Left ventricle myocardium inferior (tissue), 1 donor: ENCODE results near the gene RUNX1. TPM values are rescaled to one million over a fixed set of nuclear protein-coding genes. Genes with fewer than 3 reads are reported as not detected.

ENCODE experiments used
- DNase-seq: peaks from one replicate; pipeline ENCODE4 v3.0.0-alpha.2; 2020
- H3K27ac ChIP-seq: fragments of 200-600 bp; replicated peaks from 2 replicates; pipeline ENCODE4 v1.8.0; 2021
- H3K27me3 ChIP-seq: fragments of 200-600 bp; 2 replicates; pipeline ENCODE4 v1.8.0; 2021; ENCODE audit warnings: low read depth
- H3K36me3 ChIP-seq: fragments of 200-600 bp; 2 replicates; pipeline ENCODE4 v1.8.0; 2021
- H3K4me1 ChIP-seq: fragments of 200-600 bp; 2 replicates; pipeline ENCODE4 v1.8.0; 2021
- H3K4me3 ChIP-seq: fragments of 200-600 bp; 2 replicates; pipeline ENCODE4 v1.8.0; 2021; ENCODE audit warnings: mild to moderate bottlenecking, moderate library complexity
- H3K9me3 ChIP-seq: fragments of 200-600 bp; replicated peaks from 2 replicates; pipeline ENCODE4 v1.8.0; 2021
- CTCF ChIP-seq: fragments of 200-600 bp; IDR thresholded peaks from 2 replicates; pipeline ENCODE4 v1.8.0; 2021; ENCODE audit warnings: antibody characterized with exemption, mild to moderate bottlenecking, borderline replicate concordance
- intact Hi-C: fragments of 100-400 bp; cut with micrococcal nuclease; formaldehyde crosslinking; loops from one replicate; pipeline ENCODE4 v1.11.0; 2022
- total RNA-seq: library from RNA; stranded (reverse); fragmentation: NEBNext Ultra II Directional; extraction: Animal tissue kit (Norgen Biotek cat#: 25700); gene quantifications from one replicate; pipeline ENCODE4 v1.2.1, GENCODE V29; 2021
- donor health status: DM: no; HTN: yes; CAD: no; lungs with severe emphysema.

The RUNX1 gene
- total RNA-seq, 1 donor from 2014 or later = 1.5 TPM

DNA sequence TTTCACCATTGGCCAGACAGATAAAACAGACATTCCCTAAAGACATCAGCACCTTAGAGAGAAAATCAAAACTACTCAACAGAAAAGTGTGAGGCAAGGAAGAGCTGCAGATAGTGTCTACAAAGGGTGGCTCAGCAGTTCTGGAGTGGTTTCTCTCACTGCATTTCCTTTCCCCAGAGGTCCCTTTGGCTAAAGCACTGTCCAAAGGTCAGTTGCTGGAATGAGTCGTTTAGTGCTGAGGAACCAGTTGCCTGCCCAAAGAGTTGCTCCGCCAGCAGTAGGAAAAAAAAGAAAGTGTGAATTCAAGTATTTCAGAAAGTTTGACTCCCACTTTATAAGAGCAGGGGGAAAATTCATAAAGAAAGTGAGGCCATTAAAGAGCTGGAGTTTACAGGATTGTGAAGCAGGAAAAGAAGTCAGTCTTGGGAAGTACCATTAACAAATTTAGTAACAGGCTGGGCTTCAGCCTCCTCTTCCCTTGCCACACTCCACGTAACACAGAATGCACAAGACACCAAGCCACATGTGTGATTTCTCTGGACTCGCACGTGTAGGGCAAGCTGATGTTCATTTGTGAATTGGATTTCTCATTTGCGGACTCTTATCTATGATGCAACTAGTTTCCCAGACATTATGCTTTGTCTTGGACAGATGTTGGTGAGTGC lies 122.2 kb downstream of the RUNX1 start:
- Histone ChIP-seq H3K9me3 (no peaks in the 10 kb centered on the region), H3K36me3 (no peaks in the 10 kb centered on the region), H3K27me3 (peaks cover 75% of the 10 kb centered on the region), H3K4me1 (no peaks in the 10 kb centered on the region), H3K27ac (no peak overlapping the region), H3K4me3 (no peak overlapping the region)
- no peak for TF ChIP-seq CTCF
- DNase-seq = no peak
- intact Hi-C loops = no loop called here

GRCh38 chr21:34925597-34925996 lies 123.5 kb downstream of the RUNX1 start:
- TF ChIP-seq CTCF = no peak
- H3K27me3 ChIP-seq = peaks cover 75% of the 10 kb centered on the region
- no peaks in the 10 kb centered on the region for H3K4me1 ChIP-seq
- intact Hi-C loops = no loop called here
- H3K9me3 ChIP-seq = no peaks in the 10 kb centered on the region
- no peak for DNase-seq
- no peaks in the 10 kb centered on the region for H3K36me3 ChIP-seq
- H3K4me3 ChIP-seq = no peak overlapping the region
- H3K27ac ChIP-seq = no peak overlapping the region

DNA sequence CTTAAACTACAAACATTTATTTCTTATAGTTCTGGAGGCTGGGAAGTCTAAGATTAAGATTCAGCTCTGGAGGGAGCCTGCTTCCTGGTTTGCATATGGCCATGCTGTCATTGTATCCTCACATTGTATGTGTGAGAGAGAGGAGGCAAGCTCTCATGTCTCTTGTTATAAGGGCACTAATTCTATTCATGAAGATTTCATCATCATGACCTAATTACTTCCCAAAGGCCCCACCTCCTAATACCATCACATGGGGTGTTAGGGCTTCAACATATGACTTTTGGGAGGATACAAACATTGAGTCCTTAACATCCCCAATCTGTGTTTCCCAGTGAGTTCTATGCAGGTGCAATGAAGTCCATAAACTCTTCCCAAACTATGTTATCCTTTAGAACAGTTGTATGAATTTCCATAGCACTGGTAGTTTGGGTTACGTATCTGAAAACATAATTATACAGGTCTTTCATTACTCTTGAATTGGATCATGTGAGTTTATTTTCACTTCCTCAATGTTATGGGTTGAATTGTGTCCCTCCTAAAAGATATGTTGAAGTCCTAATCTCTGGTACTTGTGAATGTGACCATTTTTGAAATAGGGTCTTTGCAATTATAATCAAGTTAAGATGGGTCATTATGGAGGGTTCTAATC lies 124.2 kb downstream of the RUNX1 start:
- DNase-seq = no peak
- Histone ChIP-seq H3K27me3 (peaks cover 75% of the 10 kb centered on the region), H3K4me1 (no peaks in the 10 kb centered on the region), H3K4me3 (no peak overlapping the region), H3K9me3 (no peaks in the 10 kb centered on the region), H3K36me3 (no peaks in the 10 kb centered on the region), H3K27ac (no peak overlapping the region)
- intact Hi-C loops = no loop called here
- no peak for TF ChIP-seq CTCF

DNA sequence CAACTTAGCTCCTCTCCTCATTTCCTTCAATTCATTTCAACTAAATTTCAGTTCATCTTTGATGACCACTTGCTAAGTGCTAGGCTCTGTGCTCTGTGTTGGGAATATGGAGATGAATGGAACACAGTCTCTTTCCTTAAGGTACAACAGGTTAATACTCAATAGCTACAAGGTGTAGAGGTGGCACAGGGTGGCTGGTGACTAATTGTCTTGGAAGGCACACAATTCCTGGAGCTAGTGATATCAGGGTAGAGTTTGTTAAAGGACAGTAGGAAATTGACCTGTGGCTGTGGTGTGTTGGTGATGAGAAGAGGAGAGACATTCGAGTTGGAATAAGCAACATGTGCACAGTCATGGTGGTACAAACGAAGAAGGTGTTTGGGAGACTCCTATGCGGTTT lies 124.9 kb downstream of the RUNX1 start:
- Histone ChIP-seq H3K9me3 (no peaks in the 10 kb centered on the region), H3K27ac (no peak overlapping the region), H3K4me1 (no peaks in the 10 kb centered on the region), H3K4me3 (no peak overlapping the region), H3K36me3 (no peaks in the 10 kb centered on the region), H3K27me3 (peaks cover 73% of the 10 kb centered on the region)
- TF ChIP-seq CTCF = no peak
- intact Hi-C loops = no loop called here
- no peak for DNase-seq

DNA sequence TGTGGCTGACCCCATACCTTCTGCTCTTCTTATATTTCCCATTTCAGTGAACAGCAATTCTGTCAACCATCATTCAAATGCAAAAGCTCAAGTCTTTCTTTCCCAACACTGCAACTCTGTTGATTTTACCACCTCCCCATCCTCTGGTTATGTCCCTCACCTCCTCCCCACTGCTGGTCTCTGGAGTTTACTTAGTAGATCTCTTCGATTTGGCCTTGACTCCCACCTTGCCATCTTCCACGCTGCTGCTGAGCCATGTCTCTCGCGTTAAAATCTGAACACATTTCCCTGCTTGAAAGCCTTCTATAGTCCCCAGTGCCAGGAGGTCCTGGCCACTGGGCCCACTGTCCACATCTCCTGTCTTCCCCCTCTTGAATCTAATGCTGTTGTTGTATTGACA lies 125.5 kb downstream of the RUNX1 start:
- Histone ChIP-seq H3K36me3 (no peaks in the 10 kb centered on the region), H3K4me3 (no peak overlapping the region), H3K27me3 (peaks cover 73% of the 10 kb centered on the region), H3K9me3 (no peaks in the 10 kb centered on the region), H3K27ac (no peak overlapping the region), H3K4me1 (no peaks in the 10 kb centered on the region)
- no peak for TF ChIP-seq CTCF
- DNase-seq = no peak
- intact Hi-C loops = no loop called here
